ENCODE measurements around the gene DDX10.
"Not testable (repeated sequence)": the region's sequence is repeated elsewhere in the genome, so short reads cannot be mapped to it uniquely, and the experiment has no call there.

DDX10 gene

GRCh38 chr11:108780119-108780518 lies 115.2 kb downstream of the DDX10 start:
- no peak for DNase-seq

DNA sequence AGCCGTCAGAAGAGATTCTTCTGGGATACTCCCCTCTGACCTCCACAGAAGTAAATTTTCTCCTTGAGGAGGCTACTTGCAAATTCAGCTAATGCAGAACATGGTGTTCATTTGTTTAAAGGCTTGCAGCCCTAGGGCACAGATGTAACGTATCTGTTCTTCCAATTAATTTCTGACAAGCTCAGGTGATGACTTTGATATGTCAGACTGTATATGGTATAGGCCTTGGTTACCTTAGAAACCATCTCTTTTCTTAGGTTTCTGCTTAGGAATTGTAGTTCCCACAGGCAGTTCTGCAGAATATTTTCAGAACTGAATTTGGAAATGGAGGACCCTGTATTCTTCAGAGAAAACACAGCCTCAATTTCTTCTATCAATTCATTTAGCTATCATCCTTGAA lies 117.1 kb downstream of the DDX10 start:
- DNase-seq = no peak

DNA sequence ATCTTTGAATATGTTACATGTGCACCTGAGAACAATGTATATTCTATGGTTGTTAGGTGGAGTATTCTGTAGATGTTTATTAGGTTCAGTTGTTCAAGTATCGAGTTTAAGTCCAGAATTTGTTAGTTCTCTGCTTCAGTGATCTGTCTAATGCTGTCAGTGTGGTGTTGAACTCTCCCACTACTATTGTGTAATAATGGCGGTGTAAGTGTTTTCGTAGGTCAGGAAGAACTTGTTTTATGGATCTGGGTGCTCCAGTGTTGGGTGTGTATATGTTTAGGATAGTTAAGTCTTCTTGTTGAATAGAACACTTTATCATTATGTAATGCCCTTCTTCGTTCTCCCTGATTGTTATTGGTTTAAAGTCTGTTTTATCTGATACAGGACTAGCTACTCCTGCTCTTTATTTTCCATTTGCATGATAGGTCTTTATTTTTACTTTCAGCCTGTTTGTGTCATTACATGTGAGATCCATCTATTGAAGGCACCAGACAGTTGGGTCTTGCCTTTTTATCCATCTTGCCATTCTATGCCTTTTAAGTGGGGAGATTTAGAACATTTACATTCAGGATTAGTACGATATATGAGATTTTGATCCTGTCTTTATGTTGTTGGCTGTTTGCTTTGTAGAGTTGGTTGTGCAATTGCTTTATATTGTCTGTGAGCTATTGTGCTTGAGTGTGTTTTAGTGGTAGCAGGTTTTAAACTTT lies 121.6 kb downstream of the DDX10 start:
- DNase-seq = no peak

DNA sequence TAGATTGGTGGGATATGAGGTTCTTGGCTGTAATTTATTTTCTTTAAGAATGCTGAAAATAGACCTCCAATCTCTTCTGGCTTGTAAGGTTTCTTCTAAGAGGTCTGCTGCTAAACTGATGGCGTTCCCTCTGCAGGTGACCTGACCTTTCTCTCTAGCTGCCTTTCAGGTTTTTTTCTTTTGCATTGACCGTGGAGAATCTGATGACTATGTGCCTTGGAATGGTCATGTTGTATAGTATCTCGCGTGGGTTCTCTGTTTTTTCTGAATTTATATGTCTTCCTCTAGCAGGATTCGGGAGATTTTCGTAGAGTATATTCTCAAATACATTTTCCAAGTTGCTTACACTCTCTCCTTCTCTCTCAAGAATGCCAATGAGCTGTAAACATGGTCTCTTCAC lies 122.2 kb downstream of the DDX10 start:
- no peak for DNase-seq

- DNase-seq = no peak
Measured at GRCh38 chr11:108788565-108789199, 123.8 kb downstream of the DDX10 start.

GRCh38 chr11:108790501-108791299 lies 125.8 kb downstream of the DDX10 start:
- DNase-seq = no peak

DNA sequence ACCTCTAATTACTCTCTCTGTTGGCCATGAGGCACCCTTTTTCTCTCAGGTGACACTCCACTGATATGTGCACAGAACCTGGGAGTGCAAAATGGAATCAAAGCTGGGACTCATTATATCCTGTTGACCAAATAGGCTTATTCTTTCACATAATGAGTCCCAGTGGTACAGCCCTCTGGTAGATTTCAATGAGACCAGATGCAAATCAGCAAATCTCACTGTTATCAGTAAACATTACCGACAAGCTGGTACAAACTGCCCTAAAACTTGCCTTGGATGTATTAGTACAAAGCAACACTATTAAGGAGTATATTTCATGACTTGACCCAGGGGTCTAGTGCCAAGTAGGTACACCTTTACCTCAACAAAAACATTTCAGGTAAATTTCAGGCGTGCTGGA lies 128.3 kb downstream of the DDX10 start:
- DNase-seq = no peak

- no peak for DNase-seq
Measured at GRCh38 chr11:108793611-108794010, 128.7 kb downstream of the DDX10 start.

DNA sequence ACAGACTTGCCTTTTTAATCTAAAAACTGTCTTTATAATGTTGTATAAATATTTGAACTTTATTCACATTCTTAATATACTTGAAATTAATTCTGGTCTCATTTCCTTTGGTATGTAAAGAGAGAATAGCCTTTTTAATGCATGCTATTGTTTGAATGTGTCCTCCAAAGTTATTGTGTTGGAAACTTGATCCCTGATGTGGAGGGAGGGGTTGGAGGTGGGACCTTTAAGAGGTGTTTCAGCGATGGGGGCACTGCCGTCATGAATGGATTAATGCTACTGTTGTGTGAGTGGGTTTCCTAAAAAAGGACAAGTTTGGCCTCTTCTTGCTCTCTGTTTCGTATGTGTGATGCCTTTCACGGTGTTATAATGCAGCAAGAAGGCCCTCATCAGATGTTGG lies 131.7 kb downstream of the DDX10 start:
- no peak for DNase-seq

GRCh38 chr11:108797578-108798100 lies 132.8 kb downstream of the DDX10 start:
- DNase-seq = no peak

DNA sequence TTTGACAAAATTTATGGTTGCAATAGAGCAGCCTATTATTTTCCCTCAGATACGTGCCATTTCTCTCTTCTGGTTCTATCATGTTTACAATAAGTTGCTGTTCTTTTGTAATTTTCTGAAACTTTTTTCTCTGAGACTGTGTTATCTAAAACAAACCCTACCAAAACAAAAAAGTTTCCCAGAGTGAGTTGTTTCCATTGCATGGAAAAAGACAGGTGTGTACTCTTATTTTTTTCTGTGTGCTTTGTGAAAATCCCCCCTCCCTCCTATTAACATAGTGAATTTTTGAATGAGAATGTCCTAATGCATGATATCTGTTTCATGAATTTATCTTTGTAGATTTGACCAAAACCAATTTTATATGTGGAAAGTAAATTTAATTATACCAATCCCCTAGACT lies 137.6 kb downstream of the DDX10 start:
- no peak for DNase-seq

DNA sequence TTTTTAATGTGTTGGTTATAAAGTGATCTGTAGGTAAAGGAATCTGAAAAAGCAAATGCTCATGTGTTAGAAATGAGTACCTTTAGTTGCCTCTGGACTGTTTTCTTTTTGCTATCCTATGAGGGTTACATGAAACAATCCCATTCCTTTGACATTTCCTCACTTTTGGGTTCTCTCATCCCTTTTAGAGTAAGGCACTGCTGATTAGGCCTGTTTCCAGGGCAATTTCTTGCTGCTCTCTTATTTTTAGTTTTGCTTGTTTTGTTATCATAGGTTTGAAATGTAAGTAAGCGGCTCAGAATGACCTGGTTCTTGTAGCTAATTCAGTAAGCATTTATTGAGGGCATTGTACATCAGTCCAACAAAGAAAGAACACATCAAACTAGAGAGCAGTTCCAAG lies 138.9 kb downstream of the DDX10 start:
- DNase-seq = no peak

- DNase-seq = no peak
Measured at GRCh38 chr11:108804511-108804910, 139.6 kb downstream of the DDX10 start.

GRCh38 chr11:108805030-108805429 lies 140.2 kb downstream of the DDX10 start:
- no peak for DNase-seq

DNA sequence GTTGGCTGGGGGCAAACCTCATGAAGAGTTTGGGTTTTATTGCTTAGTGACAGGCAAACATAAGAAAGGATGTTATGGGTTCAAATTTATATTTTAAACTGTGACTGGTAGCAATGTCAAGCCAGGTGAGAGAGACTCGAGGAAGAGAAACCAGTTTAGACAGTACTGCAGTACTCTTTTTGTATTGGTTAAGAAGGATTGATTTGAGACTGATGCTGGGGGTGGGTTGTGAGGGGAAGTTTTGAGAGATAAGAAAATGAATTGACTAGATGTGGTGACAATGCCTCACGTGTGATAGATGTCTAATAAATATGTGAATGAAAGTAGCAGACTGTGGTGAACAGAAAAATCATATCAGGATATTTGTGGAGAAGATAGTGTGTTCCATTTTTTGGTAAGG lies 142.4 kb downstream of the DDX10 start:
- DNase-seq = no peak

DNA sequence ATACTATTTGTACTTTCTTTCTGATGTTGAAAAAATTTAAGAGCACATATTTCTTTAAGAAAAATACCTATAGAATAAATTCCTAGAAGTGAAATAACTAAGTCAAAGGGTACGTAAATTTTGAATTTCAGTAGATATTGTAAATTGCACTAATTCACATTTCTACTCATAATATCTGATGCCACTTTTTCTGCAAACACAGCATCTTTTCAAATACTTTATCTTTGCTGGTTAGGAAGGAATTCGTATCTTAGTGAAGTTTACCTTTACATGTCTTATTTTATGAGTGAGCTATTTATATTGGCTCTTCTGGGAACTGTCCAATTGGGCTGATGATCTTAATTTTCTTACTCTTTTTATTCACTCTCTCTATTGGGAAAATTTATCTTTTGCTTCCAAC lies 148.2 kb downstream of the DDX10 start:
- DNase-seq = no peak

- no peak for DNase-seq
Measured at GRCh38 chr11:108817976-108818375, 153.1 kb downstream of the DDX10 start.

DNA sequence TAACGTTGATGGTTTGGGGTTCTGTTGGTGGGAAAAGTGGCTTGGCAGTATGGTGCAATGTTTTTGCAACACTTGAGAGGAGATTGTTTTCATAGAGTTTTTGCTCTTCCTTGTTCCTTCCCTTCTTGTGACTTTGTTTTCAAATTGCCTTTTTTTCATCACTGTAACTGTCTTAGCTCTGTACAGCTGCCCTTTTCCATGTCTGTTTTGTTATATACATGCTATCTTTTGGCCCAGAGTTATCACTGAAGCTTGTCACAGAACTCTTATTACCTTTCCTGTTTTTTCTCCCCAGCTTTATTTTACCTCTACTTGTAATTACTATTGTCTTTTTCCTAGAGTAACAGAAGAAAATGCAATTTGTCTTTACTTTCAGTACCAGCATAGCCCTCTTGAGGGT lies 154.1 kb downstream of the DDX10 start:
- no peak for DNase-seq

- no peak for DNase-seq
Measured at GRCh38 chr11:108819957-108820356, 155.1 kb downstream of the DDX10 start.

DNA sequence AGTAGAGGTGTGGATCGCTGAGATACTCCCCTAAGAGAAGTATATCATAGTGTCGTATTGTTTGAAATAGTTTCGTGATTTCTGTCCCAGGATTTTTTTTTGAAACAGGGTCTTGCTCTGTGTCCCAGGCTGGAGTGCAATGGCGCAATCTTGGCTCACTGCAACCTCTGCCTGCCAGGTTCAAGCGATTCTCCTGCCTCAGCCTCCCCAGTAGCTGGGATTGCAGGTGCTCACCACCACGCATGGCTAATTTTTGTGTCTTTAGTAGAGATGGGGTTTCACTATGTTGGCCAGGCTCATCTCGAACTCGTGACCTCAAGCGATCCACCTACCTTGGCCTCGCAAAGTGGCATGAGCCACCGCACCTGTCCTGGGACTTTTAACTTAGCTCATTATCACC lies 159.1 kb downstream of the DDX10 start:
- DNase-seq = not testable (repeated sequence)

- DNase-seq = no peak
Measured at GRCh38 chr11:108824545-108824944, 159.7 kb downstream of the DDX10 start.

- DNase-seq = no peak
Measured at GRCh38 chr11:108825381-108825780, 160.5 kb downstream of the DDX10 start.

DNA sequence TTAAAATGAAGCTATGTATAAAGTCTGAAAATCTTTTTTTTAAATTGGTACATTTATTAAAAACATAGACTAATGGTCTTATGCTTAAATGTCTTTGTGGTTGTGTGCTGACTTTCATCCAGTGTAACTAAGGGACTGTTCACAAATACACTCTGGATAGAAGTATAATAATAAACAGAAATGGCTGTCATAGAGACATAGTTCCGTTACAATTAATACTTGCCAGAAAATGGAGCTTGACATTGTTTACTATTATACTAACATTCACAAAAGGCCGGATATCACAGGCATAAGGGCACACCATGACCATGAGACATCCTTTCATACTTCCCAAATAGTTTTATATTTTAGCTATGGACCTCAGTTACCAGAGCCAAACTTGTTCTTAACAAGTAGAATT lies 161.3 kb downstream of the DDX10 start:
- no peak for DNase-seq

DNA sequence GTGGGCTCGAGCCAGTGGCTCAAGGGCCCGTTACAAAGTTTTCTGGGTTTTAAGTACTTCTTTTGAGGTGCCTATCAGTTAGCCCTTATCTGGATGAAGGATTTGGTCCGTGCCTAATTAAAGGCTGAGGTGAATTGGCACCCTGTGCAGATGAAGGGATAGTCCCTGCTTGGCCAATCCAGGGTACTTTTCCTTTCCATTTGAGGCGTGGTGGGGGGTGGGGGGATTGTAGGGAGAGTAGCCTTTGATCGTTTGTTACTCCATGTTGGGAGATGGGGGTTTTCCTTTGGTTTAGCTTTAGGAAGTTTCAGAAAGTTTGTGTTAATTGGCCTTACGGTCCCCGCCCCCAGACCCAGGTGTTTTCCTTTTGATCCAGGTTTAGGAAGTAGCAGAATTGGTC lies 170.8 kb downstream of the DDX10 start:
- DNase-seq = no peak

Measured in CD4-positive, alpha-beta T cell treated with Interleukin-17A for 1 hour (primary cell).